ENCODE measurements around the gene RNASET2.
"Not testable (repeated sequence)": the region's sequence is repeated elsewhere in the genome, so short reads cannot be mapped to it uniquely, and the experiment has no call there.

Gene RNASET2

DNA sequence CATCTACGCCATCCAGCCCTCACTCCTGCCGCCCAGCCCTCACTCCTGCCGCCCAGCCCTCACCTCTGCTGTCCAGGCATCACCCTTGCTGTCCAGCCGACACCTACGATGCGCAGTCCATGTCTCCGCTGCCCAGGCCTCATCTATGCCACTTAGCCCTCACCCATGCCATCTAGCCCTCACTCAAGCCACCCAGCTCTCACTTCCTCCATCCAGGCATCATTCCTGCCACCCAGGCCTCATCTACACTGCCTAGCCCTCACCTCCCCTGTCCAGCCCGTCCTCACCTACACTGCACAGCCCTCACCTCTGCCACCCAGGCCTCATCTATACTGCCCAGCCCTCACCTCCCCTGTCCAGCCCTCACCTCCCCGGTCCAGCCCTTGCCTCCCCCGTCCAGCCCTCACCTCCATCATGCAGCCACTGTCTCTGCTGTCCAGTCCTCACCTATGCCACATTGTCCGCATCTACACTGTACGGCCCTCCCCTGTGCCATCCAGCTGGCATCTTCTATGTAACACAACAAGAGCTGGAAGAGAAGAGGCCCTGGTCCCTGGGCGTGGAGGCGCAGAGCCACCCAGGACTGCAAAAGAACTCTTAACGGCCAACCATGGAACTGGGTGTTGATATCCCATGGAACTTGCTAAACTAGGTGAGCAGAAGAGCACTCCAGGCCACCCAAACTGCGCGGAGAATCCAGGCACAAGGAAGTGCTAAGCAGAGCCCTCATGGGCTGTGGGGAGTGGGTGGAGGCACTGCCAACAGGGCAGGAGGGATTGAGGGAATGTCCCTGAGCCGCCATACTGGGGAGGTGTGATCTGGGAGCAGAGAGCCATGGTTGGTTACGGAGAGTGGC, 31.0 kb downstream of the RNASET2 start:
- DNase-seq = no peak

GRCh38 chr6:166924531-166924930, 31.8 kb downstream of the RNASET2 start:
- no peak for DNase-seq

GRCh38 chr6:166922937-166923336, 33.4 kb downstream of the RNASET2 start:
- no peak for DNase-seq

GRCh38 chr6:166921570-166921969, 34.8 kb downstream of the RNASET2 start:
- DNase-seq = no peak

DNA sequence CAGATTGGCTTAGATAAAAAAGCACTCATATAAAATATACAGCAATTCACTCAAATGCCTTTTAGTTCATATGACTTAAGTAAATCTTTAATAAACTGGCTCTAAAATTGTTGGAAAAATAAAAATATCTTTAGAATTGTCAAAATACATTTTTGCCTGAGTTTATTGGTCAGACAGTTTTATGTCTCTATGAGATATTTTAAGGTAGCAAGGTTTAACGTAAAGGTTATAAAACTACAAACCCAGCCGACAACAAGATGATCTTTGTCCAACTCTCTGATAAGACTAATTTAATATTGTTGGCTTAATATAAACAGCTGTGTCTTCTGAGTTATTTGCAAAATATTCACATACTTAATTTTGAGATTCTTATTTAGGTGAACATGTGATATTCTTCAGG, 39.5 kb downstream of the RNASET2 start:
- DNase-seq = no peak

- DNase-seq = not testable (repeated sequence)
Observed at GRCh38 chr6:166915484-166915883, 40.9 kb downstream of the RNASET2 start.

GRCh38 chr6:166914952-166915351, 41.4 kb downstream of the RNASET2 start:
- not testable (repeated sequence) for DNase-seq

GRCh38 chr6:166911248-166911677, 45.1 kb downstream of the RNASET2 start:
- DNase-seq = no peak

DNA sequence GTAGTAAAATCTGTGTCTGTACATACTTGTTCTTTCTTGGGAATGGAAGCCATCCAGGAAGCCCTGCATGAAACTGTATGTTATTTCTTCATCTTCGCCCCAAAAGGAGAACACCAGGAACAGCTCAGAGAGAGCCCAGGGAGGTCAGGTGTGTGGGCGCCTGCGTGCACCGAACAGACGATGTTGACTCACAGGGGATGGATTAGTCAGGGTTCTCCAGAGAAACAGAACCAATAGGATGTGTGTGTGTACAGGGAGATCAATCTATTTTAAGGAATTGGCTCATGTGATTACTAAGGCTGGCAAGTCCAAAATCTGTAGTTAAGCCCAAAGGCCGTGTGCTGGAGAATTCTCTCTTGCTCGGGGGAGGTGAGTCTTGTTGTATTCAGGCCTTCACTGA, 45.7 kb downstream of the RNASET2 start:
- no peak for DNase-seq

DNA sequence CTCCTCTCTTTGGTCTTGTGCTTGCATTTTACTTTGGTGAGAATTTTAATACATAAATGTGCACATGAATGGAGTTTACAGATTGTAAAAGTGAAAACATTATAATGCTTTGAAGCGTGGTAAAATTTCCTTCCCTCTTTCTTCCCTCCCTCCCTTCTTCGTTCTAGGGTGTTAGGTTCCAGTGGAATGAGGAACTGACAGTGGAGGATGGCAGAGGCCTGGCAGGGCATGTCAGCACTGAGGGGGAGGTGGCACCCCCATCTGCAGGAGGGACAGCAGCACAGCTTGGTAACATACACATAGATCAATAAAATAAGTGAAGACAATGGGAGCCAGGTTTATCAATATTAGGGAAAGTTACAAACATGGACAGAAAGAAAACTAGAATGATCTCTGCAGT, 47.5 kb downstream of the RNASET2 start:
- no peak for DNase-seq

- DNase-seq = no peak
Observed at GRCh38 chr6:166907871-166908806, 48.2 kb downstream of the RNASET2 start.

DNA sequence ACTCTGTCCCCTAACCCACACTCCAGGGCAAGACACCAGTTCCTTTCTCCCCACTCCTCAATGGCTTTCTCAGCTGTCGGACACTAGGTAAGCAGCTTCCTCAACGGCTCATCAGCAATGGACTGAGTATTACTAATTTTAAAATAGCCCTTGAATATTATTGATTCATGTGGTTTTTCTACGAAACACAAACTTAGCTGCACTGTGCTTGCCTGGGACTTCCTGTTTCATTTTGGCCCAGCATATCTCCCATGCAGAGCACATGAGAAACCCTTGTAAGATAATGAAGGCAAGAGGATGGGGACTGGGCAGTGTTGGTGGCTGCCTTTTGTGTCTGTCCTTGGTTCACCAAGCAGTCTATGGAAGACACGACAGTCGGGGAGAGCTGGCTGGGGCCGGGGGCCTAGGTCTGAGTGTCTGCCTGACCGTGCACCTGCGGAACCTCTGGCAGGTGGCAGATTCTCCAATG, 48.9 kb downstream of the RNASET2 start:
- peak in 2 of 6 experiments; percentile 4 to 6 for DNase-seq

GRCh38 chr6:166906376-166907044, 49.8 kb downstream of the RNASET2 start:
- no peak for DNase-seq

GRCh38 chr6:166905505-166906134, 50.7 kb downstream of the RNASET2 start:
- no peak for DNase-seq

GRCh38 chr6:166905013-166905412, 51.3 kb downstream of the RNASET2 start:
- no peak for DNase-seq

DNA sequence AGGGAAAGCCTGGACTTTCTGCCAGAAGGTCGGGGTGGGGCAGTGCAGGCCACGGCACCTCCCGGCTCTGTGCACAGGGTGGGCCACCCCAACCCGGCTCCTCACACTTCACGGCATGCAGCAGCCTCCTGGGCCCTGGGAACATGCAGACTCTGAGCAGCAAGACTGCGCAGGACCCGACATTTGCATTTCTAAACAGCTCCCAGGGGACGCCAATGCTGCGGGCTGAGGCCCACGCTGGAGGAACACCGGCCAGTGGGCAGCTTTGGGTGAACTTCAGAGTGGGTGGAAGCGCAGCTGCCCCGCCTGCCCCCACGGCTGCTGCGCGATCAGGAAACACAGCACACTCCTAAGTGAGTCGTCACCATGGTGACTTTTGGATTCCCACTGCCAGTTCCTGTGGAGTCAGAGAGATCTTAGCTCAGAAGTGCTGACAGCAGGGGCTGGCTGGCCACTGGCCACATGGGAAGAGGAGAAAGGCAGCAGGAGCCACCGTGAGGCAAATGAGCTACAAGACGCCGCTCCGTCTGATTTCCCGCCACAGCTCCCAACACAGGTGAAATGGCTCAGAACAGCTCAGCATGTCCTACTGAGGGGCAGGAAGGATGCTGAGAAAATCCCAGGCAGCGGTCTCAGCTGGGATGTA, 52.1 kb downstream of the RNASET2 start:
- DNase-seq = no peak

GRCh38 chr6:166903500-166903899, 52.9 kb downstream of the RNASET2 start:
- no peak for DNase-seq

DNA sequence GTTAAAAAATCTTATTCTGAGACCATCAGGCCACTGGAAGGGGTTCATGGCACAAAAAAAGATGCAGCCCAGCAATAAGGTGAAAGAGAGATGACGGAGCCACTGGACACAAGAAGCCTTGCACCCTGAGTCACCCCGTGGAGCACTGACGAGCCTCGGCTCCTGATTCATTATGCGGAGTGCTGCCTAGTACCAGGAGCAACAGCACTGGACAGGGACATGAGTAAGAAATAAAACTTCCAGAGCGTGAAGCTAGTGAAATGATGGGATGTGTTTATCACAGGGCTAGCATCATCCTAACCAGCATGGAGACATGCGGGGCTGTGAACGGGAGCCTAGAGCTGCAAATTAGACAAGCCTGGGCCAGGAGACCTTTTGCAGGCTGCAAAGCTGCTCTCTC, 53.3 kb downstream of the RNASET2 start:
- DNase-seq = no peak

DNA sequence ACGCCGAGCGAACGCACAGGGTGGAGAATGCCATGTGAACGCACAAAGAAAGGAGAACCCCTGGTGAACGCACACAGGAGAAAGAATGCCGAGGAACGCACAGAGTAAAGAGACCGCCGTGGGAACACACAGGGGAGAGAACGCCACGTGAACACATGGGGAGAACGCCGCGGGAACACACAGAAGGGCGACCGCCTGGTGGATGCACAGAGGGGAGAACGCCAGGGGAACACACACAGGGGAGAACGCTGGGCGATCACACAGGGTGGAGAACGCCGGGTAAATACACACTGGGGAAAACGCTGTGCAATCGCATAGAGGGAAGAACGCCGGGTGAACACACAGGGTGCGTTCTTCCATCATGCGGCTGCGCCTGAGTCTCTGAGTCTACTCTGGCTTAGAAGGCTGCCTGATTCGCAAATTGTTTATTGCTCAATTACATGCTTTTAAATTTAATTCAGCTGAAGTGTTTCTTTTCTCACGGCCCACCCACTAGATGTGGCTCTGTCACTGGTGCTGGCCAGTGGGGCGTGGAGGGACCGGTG, 54.1 kb downstream of the RNASET2 start:
- no peak for DNase-seq

- DNase-seq = no peak
Observed at GRCh38 chr6:166901626-166902025, 54.7 kb downstream of the RNASET2 start.

DNA sequence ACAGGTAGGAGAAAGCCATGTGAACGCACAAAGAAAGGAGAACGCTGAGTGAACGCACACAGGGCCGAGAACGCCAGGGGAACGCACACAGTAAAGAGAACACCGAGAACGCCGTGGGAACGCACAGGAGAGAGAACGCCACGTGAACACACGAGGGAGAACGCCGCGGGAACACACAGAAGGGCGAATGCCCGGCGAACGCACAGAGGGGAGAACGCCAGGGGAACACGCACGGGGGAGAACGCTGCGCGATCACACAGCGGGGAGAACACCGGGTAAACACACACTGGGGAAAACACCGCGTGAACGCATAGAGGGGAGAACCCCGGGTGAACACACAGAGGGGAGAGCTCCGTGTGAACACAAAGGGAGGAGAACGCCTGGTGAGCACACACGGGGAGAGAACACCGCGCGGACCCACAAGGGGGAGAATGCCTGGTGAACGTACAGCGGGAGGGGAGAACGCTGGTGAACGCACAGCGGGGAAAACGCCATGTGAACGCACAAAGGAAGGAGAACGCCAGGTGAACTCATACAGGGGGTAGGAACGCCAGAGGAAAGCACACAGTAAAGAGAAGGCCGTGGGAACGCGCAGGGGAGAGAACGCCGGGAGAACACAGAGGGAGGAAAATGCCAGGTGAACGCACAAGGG, 55.3 kb downstream of the RNASET2 start:
- DNase-seq = no peak
